Measurements from ENCODE around the gene KBTBD13.
A peak's percentile ranks its signal among the peaks of the same experiment; 100 is the strongest.
"Not testable (repeated sequence)": the region's sequence is repeated elsewhere in the genome, so short reads cannot be mapped to it uniquely, and the experiment has no call there.

Gene KBTBD13

GRCh38 chr15:65097651-65098263, 21.2 kb downstream of the KBTBD13 start:
- in situ Hi-C loops (cut with HindIII; ENCODE audit: low pct_ligation_motif_present, low pct_unique_long_range_greater_than_20kb, low sequenced_read_pairs): no loop called here
- no peak for DNase-seq

DNA sequence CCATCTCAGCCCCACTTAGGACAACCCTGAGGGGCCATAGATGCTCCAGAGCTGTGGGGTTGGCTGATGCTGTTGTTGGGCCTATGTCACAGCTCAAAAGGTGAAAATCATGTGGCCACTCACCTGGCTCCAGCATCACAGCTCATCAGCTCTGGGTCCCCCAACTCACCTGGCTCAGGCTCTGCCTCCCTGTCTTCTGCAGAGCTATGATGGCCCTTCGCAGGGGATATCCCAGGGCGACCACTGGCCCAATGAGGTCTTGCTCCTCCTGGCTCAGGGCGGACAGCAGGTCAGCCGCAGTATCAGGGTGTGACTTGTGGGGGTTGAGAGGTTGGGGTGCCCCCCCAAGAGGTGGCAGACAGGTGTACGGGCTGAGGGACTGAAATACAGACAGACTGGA, 22.8 kb downstream of the KBTBD13 start:
- no peak for DNase-seq

DNA sequence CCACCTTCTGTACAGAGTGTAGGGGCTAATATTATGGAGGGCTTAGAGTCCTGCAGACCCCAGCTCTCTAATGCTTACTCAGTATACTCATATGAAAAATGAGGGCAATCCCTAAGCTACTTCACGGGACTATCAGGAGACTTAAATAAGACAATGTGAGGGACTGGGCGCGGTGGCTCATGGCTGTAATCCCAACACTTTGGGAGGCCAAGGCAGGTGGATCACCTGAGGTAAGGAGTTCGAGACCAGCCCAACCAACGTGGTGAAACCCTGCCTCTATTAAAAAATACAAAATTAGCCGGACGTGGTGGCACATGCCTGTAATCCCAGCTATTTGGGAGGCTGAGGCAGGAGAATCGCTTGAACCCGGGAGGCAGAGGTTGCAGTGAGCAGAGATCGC, 23.3 kb downstream of the KBTBD13 start:
- DNase-seq; in situ Hi-C loops (cut with HindIII; ENCODE audit: low pct_ligation_motif_present, low pct_unique_long_range_greater_than_20kb, low sequenced_read_pairs): not testable (repeated sequence)

More for the DNA sequence above, 22.8 kb downstream of the KBTBD13 start:
- in situ Hi-C loops (cut with HindIII; ENCODE audit: low pct_ligation_motif_present, low pct_unique_long_range_greater_than_20kb, low sequenced_read_pairs): no loop called here

DNA sequence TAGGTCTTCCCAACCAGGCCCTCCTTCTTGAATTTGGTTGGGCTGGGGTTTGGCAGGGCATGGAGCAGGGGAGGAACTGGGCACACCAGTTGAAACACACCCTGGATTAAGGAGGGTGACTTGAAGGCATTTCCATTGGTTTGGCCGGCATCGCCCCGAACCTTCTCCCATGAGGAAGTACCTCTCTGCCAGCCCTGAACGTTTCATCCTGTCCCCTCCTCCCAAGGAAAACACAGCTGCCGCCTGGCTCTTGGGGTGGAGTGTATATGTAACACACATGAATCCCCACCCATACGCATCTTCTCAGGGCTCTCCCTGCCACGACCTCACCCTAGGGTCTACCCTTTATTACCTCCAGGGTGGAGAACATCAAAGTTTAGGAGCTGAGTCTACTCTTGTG, 23.9 kb downstream of the KBTBD13 start:
- DNase-seq: no peak
- in situ Hi-C loops (cut with HindIII; ENCODE audit: low pct_ligation_motif_present, low pct_unique_long_range_greater_than_20kb, low sequenced_read_pairs): no loop called here

DNA sequence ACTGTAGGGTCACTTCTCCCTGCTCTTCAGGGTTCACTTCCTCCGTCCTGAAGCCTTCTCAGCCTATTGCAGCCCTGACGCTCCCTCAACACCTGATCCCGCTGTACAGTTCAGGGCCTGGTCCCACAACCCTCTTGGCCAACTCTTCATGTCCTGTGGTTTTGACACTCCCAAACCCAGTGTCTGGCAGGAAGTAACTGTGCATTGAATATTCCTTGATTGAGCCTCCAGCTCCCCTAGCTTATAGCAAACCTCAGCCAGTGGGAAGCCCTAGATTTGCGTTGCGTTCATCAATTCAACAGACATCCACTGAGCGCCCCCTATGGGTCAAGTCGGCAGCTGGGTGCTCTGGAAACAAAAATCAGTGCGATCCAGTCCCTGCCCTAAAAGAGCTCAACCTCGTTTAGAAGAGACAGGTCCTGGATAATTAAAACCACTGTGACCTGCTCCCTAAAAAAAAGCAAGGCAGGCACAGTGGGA, 24.9 kb downstream of the KBTBD13 start:
- in situ Hi-C loops (cut with HindIII; ENCODE audit: low pct_ligation_motif_present, low pct_unique_long_range_greater_than_20kb, low sequenced_read_pairs): no loop called here
- peak; percentile 42 for DNase-seq

DNA sequence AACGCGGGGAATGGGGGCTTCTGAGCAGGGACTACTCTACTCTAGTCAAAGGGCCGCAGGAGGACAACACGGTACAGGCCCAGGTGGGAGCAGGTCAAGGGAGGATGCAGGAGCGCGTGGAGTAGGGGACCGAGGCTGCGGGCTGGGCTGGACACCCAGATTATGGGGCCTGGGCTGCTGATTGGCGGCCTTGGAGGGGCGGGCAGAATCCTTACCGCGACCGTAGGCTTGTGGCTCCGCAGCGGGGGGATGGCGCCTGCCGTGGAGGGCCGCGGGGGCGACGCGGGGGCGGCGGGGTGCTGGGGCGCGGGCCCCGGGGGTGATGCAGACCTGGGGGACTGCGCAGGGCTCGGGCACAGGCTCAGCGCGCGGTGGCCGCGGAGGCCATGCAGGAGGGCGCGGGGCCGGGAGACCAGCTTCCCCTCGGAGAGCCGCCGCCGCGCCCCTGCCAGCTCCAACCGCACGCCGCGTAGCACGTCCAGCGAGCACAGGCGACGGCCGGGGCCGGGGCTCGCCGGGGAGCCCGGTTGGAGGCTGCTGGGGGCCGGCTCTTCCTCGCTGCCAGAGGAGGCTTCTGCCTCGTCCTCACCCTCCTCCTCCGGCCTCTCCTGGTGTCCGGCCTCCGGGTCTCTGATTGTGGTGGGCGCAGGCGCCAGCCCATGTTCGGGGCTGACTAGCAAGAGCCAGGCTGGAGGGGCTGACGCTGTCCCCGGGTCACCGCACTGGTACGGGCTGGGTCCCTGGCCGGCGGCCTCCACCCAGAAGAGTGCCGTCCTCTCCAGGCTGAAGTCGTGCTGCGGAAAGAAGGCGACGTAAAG, 25.6 kb downstream of the KBTBD13 start:
- no peak for DNase-seq
- in situ Hi-C loops (cut with HindIII; ENCODE audit: low pct_ligation_motif_present, low pct_unique_long_range_greater_than_20kb, low sequenced_read_pairs): no loop called here

- DNase-seq: no peak
Measured at GRCh38 chr15:65102912-65103311, 26.4 kb downstream of the KBTBD13 start.

GRCh38 chr15:65105038-65105437, 28.5 kb downstream of the KBTBD13 start:
- DNase-seq: no peak
- in situ Hi-C loops (cut with HindIII; ENCODE audit: low pct_ligation_motif_present, low pct_unique_long_range_greater_than_20kb, low sequenced_read_pairs): no loop called here

More at GRCh38 chr15:65102912-65103311, 26.4 kb downstream of the KBTBD13 start:
- in situ Hi-C loops (cut with HindIII; ENCODE audit: low pct_ligation_motif_present, low pct_unique_long_range_greater_than_20kb, low sequenced_read_pairs): no loop called here

DNA sequence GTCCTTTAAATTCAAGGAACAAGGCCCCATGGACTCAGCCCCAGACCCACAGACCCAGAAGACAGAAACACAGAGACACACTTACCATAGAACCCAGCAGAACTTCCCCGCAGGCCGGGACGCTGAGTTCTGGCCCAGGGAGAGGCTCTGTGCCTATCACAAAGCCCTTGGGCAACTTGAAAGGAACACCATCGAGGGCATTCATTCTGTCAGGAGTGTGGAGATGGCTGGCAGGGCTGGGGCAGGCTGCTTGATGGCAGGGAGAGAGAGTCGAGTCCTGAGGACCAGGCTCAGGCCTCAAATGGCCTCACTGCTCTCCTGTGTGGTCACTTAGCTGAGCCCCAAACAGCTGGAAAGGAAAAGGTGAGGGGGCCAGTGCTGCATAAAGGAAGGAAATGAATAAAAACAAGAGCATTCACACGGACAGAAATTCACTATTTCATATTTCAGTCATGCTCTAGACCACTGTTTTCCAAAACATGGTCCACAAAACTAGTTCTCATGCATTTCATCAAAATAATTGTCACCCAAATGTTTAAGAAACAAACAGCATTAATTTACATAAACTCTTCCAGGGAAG, 29.6 kb downstream of the KBTBD13 start:
- no peak for DNase-seq
- in situ Hi-C loops (cut with HindIII; ENCODE audit: low pct_ligation_motif_present, low pct_unique_long_range_greater_than_20kb, low sequenced_read_pairs): no loop called here

DNA sequence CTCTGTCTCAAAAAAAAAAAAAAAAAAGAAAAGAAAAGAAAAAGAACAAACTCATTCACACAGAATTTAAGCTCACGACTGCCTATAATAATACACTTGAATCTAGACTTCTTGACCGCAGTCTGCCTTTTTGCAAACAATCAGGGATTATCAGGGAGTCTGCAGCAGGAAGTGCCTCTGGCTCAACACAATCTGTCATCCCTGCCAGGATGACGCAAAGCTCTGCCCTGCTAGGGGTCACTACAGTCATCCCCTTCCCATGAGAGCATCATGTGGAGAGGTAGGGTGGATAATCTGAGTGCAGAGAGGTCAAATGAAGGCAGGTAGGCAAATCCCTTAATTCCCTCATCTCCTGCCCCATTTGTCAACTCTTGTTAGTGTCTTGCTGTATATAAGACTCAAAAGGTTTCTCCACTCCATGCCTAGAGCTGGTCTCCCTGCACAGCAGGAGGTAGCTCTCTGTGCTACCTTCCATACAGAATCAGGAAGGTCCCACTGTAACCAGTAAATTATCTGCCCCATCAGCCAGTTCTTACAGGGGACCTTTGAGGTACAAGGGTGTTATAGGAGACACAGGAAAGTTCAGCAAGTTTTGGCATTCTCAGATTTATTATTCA, 34.2 kb downstream of the KBTBD13 start:
- no peak for DNase-seq
- in situ Hi-C loops (cut with HindIII; ENCODE audit: low pct_ligation_motif_present, low pct_unique_long_range_greater_than_20kb, low sequenced_read_pairs): no loop called here

DNA sequence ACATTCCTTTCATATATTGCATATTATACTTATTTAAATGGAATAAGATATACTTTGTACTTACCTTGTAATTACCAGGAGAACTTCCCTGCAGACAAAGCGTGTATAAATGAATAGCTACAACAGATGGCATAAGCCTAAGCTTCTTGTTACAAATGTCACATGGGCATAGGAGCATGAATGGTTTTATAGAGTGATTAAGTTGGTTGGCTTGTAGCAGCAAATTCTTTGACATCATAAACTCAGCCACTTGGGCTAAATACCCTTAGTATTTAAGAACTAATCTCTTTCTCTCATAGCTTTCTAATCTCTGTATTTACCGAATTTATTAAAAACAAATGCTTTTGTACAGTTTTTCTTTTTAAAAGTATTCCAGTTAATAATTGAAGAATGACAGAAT, 38.5 kb downstream of the KBTBD13 start, which contains the start of gene UBAP1L:
Gene UBAP1L (minus strand): TSS at position 115 of the 400 bp plus-strand sequence. CDS start 8,985 bp downstream, outside the sequence.
- peak; percentile 36 for DNase-seq
- in situ Hi-C loops (cut with HindIII; ENCODE audit: low pct_ligation_motif_present, low pct_unique_long_range_greater_than_20kb, low sequenced_read_pairs): no loop called here

DNA sequence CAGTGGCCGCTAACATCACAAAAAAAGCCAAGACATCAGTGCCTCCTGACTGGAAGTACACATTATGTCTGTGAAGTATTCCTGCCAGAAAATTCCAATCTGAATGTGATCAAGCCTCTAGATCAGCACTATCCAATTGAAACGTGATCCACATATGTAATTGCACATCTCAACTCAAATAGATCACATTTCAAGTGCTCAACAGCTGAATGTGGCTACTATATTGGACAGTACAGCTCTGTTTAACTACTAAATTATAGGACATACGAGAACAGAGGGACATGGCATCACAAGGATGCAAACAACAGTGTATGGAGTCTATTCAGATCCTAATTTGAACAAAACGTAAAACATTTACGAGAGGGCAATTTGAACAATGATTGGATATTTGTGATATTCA, 39.0 kb downstream of the KBTBD13 start:
- in situ Hi-C loops (cut with HindIII; ENCODE audit: low pct_ligation_motif_present, low pct_unique_long_range_greater_than_20kb, low sequenced_read_pairs): no loop called here
- DNase-seq: no peak
